Neural progenitor cell (in vitro differentiated cells): ENCODE measurements around the gene RASL11B. TPM values are rescaled to one million over a fixed set of nuclear protein-coding genes. Genes with fewer than 3 reads are reported as not detected.

Experiments
- DNase-seq: peaks from one replicate; pipeline ENCODE4 v3.0.0-alpha.2; 2016; ENCODE audit warnings: low spot score
- H2AFZ ChIP-seq: fragments of 200-600 bp; sonication (generic); replicated peaks from 2 replicates; pipeline ENCODE4 v1.6.1; 2016; ENCODE audit warnings: antibody characterized with exemption
- H3F3A ChIP-seq: fragments of 200-600 bp; sonication (generic); 2 replicates; pipeline ENCODE4 v1.6.1; 2016; ENCODE audit warnings: antibody characterized with exemption, low read depth
- H3K27ac ChIP-seq: fragments of 200-600 bp; sonication (generic); 2 replicates; pipeline ENCODE4 v1.5.1; 2016; ENCODE audit warnings: mild to moderate bottlenecking
- H3K27me3 ChIP-seq: fragments of 200-600 bp; sonication (generic); 2 replicates; pipeline ENCODE4 v1.6.1; 2016; ENCODE audit warnings: mild to moderate bottlenecking, moderate library complexity
- H3K36me3 ChIP-seq: fragments of 200-600 bp; sonication (generic); 2 replicates; pipeline ENCODE4 v1.5.1; 2016
- H3K4me1 ChIP-seq: fragments of 200-600 bp; sonication (generic); 2 replicates; pipeline ENCODE4 v1.6.1; 2016; ENCODE audit warnings: mixed run types
- H3K4me2 ChIP-seq: fragments of 200-600 bp; sonication (generic); 2 replicates; pipeline ENCODE4 v1.6.1; 2016
- H3K4me3 ChIP-seq: fragments of 200-600 bp; sonication (generic); 2 replicates; pipeline ENCODE4 v1.5.1; 2016
- H3K79me2 ChIP-seq: fragments of 200-600 bp; sonication (generic); 2 replicates; pipeline ENCODE4 v1.6.1; 2016; ENCODE audit warnings: low read depth
- H3K9ac ChIP-seq: fragments of 200-600 bp; sonication (generic); 2 replicates; pipeline ENCODE4 v1.6.1; 2016
- H3K9me3 ChIP-seq: fragments of 200-600 bp; sonication (generic); 2 replicates; pipeline ENCODE4 v1.5.1; 2016; ENCODE audit warnings: low read depth
- H4K20me1 ChIP-seq: fragments of 200-600 bp; sonication (generic); 2 replicates; pipeline ENCODE4 v1.6.1; 2016; ENCODE audit warnings: low read depth
- H3K27ac Mint-ChIP-seq: 3 replicates; pipeline ENCODE4 v1.8.0; 2021; ENCODE audit warnings: mixed read lengths
- H3K27me3 Mint-ChIP-seq: 2 replicates; pipeline ENCODE4 v1.8.0; 2022; ENCODE audit warnings: low read depth, mild to moderate bottlenecking, inconsistent platforms, moderate library complexity, mixed read lengths; ENCODE audit not compliant: insufficient read depth
- H3K36me3 Mint-ChIP-seq: 3 replicates; pipeline ENCODE4 v1.8.0; 2021; ENCODE audit warnings: mixed read lengths
- H3K4me1 Mint-ChIP-seq: 3 replicates; pipeline ENCODE4 v1.8.0; 2021; ENCODE audit warnings: mixed read lengths
- H3K4me3 Mint-ChIP-seq: 3 replicates; pipeline ENCODE4 v1.8.0; 2021; ENCODE audit warnings: mild to moderate bottlenecking, moderate library complexity, mixed read lengths
- H3K9me3 Mint-ChIP-seq: 3 replicates; pipeline ENCODE4 v1.8.0; 2020; ENCODE audit warnings: mixed read lengths
- CTCF ChIP-seq: fragments of 200-600 bp; sonication (generic); IDR thresholded peaks from 2 replicates; pipeline ENCODE4 v1.5.1; 2017; ENCODE audit warnings: antibody characterized with exemption, mild to moderate bottlenecking
- EZH2 ChIP-seq: fragments of 200-600 bp; sonication (generic); IDR thresholded peaks from 2 replicates; pipeline ENCODE4 v1.6.1; 2017; ENCODE audit warnings: antibody characterized with exemption, mild to moderate bottlenecking, moderate library complexity
- EZH2phosphoT487 ChIP-seq: fragments of 200-600 bp; sonication (generic); IDR thresholded peaks from 2 replicates; pipeline ENCODE4 v1.6.1; 2017; ENCODE audit warnings: antibody characterized with exemption
- total RNA-seq: library from RNA; depleted of rRNA; stranded (reverse); fragments of >200 nt; gene quantifications from 2 replicates; pipeline ENCODE4 v1.2.3, GENCODE V29; 2015; ENCODE audit warnings: low replicate concordance

RASL11B gene
- total RNA-seq, 1 donor from 2014 or later: 10.1 TPM

- no peaks in the 10 kb centered on the region for H4K20me1 ChIP-seq
- Mint-ChIP-seq H3K4me1 (peaks cover 25% of the 10 kb centered on the region), H3K36me3 (no peaks in the 10 kb centered on the region), H3K27me3 (no peaks in the 10 kb centered on the region), H3K27ac (no peak overlapping the region), H3K4me3 (no peak overlapping the region), H3K9me3 (peaks cover 11% of the 10 kb centered on the region)
- H2AFZ ChIP-seq: no peak overlapping the region
- no peak overlapping the region for H3K4me3 ChIP-seq
- no peaks in the 10 kb centered on the region for H3K9me3 ChIP-seq
- H3K79me2 ChIP-seq: no peaks in the 10 kb centered on the region
- peaks cover 14% of the 10 kb centered on the region for H3K4me1 ChIP-seq
- TF ChIP-seq EZH2: no peak
- no peak for TF ChIP-seq CTCF
- TF ChIP-seq EZH2phosphoT487: no peak
- no peak overlapping the region for H3K9ac ChIP-seq
- H3K27me3 ChIP-seq: no peaks in the 10 kb centered on the region
- DNase-seq: no peak
- H3K4me2 ChIP-seq: no peak overlapping the region
- no peaks in the 10 kb centered on the region for H3K36me3 ChIP-seq
- H3F3A ChIP-seq: peaks cover 8% of the 10 kb centered on the region
- no peak overlapping the region for H3K27ac ChIP-seq
Measured at GRCh38 chr4:52892880-52893279, 30.8 kb downstream of the RASL11B start.

GRCh38 chr4:52894443-52894842 lies 32.3 kb downstream of the RASL11B start:
- Histone ChIP-seq H4K20me1 (no peaks in the 10 kb centered on the region), H3K27ac (no peak overlapping the region), H2AFZ (no peak overlapping the region), H3F3A (peaks cover 8% of the 10 kb centered on the region), H3K27me3 (no peaks in the 10 kb centered on the region), H3K36me3 (no peaks in the 10 kb centered on the region), H3K4me2 (no peak overlapping the region), H3K9ac (no peak overlapping the region), H3K4me3 (no peak overlapping the region), H3K79me2 (no peaks in the 10 kb centered on the region), H3K9me3 (no peaks in the 10 kb centered on the region), H3K4me1 (peaks cover 14% of the 10 kb centered on the region)
- no peak for DNase-seq
- H3K9me3 Mint-ChIP-seq: peaks cover 24% of the 10 kb centered on the region
- peaks cover 2% of the 10 kb centered on the region for H3K36me3 Mint-ChIP-seq
- H3K4me1 Mint-ChIP-seq: peaks cover 25% of the 10 kb centered on the region
- TF ChIP-seq EZH2 (no peak), EZH2phosphoT487 (no peak), CTCF (no peak)
- no peak overlapping the region for H3K4me3 Mint-ChIP-seq
- H3K27me3 Mint-ChIP-seq: peaks cover under 1% of the 10 kb centered on the region
- H3K27ac Mint-ChIP-seq: no peak overlapping the region

GRCh38 chr4:52903273-52903672 lies 41.2 kb downstream of the RASL11B start:
- Histone ChIP-seq H3K36me3 (no peaks in the 10 kb centered on the region), H3F3A (no peaks in the 10 kb centered on the region), H3K27me3 (no peaks in the 10 kb centered on the region), H3K9ac (no peak overlapping the region), H2AFZ (no peak overlapping the region), H4K20me1 (no peaks in the 10 kb centered on the region), H3K9me3 (no peaks in the 10 kb centered on the region), H3K79me2 (no peaks in the 10 kb centered on the region), H3K4me1 (no peaks in the 10 kb centered on the region), H3K4me3 (no peak overlapping the region), H3K4me2 (no peak overlapping the region), H3K27ac (no peak overlapping the region)
- Mint-ChIP-seq H3K9me3 (peaks cover 30% of the 10 kb centered on the region), H3K27ac (no peak overlapping the region), H3K4me3 (no peak overlapping the region), H3K27me3 (peaks cover 2% of the 10 kb centered on the region), H3K4me1 (peaks cover 38% of the 10 kb centered on the region), H3K36me3 (peaks cover 4% of the 10 kb centered on the region)
- DNase-seq: no peak
- no peak for TF ChIP-seq EZH2phosphoT487
- TF ChIP-seq CTCF: no peak
- TF ChIP-seq EZH2: no peak
